Kidney capillary endothelial cell (primary cell): ENCODE measurements around the gene ARMC3.

Experiments used
- DNase-seq: peaks from one replicate; pipeline ENCODE4 v3.0.0-alpha.2; 2018; ENCODE audit warnings: low spot score

The ARMC3 gene

DNA sequence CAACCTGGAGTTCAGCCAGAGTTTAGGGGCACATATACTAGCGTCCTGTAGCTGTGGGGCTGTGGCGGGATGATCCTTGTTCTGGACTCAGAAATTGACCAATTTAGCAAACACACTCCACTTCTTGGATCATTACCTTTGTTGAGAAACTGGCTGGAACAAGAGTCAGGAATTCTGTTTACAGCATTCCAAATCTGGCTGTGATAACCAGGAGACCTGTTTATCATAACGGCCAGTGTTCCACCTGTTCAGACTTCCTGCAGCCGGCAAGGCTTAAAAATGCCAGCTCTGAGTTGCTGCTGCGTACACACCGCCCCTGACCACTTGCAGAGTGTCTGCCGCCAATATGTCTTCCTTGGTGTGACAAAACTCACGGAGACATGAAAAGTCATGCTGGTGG lies 64.8 kb downstream of the ARMC3 start:
- DNase-seq: no peak

DNA sequence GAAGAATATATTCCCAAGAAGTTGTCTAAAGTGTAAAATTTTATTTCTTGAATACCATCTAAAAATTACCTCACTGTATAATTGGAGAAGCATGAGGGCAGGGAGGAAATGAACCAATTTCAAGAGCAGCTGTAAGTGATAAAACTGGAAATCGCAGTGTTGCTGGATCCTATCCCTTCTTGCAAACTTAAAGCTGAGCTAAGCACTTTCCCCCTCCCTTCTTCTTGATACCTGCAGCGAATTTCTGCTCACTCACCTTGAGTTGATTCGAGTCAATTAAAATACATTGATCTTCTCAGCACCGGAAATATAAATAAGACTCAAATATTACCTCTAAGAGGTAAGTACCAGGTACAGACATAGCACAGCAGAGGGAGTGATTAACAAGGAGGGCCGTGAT lies 65.5 kb downstream of the ARMC3 start:
- DNase-seq: no peak

- no peak for DNase-seq
Observed at GRCh38 chr10:22997096-22997495, 69.2 kb downstream of the ARMC3 start.

DNA sequence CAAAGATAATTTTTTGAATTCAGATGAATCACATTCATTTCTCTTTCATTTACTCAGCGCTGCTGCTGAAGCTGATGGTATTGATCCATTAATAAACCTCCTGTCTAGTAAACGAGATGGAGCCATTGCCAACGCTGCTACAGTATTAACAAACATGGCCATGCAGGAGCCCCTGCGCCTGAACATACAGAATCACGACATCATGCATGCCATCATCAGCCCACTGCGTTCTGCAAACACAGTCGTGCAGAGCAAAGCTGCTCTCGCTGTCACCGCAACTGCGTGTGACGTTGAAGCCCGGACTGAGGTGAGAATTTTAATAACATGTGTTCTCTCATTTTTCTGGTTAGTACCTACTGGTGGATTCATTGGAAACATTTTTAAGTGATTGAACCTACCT lies 70.2 kb downstream of the ARMC3 start:
- DNase-seq: no peak

DNA sequence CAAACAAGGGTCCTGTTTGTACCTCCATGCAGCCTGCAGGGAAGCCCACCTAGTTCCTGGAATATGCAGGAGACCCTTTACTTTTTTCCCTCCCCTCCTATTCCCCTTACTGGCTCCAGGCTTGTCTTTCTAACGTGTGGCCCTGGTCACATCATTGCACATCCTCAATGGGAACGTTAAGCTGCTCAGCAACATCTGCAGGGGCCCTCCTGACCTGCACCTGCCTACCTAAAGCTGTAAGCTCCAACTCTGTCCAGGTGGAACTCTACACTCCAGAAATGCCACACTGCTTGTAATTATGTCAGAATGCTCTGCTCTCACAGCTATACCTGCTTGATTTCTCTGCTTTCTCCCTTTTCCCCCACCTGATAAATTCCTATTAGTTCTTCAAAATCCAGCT lies 72.1 kb downstream of the ARMC3 start:
- DNase-seq: no peak

- no peak for DNase-seq
Observed at GRCh38 chr10:23001901-23002516, 74.2 kb downstream of the ARMC3 start.

- no peak for DNase-seq
Observed at GRCh38 chr10:23005150-23005549, 77.3 kb downstream of the ARMC3 start.

DNA sequence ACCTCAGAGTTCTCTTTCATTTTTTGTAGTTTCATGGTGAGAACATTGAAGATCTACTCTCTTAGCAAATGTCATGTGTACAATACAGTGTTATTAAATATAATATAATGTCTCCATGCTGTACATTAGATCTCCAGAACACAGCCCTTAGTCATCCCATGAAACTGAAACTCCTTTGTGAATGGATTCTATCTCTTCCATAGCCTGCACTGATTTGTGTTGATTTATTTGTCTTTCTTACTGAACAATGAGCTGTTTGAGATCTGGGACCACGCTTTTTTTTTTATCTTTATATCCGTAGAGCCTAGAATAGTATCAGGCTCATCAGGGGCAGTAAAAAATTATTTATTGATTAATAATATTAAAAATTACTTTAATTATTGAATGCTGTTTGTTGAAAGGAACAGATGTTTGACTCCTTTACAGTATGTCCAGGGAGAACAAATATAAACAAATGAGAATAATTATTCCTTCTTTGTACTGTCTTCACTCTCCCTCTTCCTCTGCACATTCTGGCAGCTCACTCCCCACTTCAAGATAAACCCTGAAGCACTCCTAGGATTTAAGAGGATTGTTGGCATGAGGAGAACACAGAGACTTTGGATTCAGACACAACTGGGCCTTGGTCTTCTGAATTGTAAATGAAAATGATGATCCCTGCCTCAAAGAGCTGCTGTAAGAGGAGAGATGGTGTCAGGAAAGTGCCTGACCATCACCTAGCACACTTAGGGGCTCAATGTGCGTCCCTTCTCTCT lies 85.9 kb downstream of the ARMC3 start:
- no peak for DNase-seq

GRCh38 chr10:23015021-23015707 lies 87.3 kb downstream of the ARMC3 start:
- no peak for DNase-seq

- no peak for DNase-seq
Observed at GRCh38 chr10:23016636-23017035, 88.8 kb downstream of the ARMC3 start.

- no peak for DNase-seq
Observed at GRCh38 chr10:23019633-23020032, 91.8 kb downstream of the ARMC3 start.

DNA sequence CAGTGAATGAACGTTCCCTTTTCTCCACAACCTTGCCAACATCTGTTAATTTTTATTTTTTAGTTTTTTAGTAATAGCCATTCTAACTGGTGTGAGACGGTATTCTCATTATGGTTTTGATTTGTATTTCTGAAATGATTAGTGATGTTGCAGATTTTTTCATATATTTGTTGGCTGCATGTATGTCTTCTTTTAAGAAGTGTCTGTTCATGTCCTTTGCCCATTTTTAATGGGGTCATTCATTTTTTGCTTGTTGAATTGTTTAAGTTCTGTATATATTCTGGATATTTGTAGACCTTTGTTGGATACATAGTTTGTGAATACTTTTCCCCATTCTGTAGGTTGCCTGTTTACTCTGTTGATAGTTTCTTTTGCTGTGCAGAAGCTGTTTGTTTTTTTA lies 93.6 kb downstream of the ARMC3 start:
- no peak for DNase-seq

GRCh38 chr10:23024002-23024401 lies 96.1 kb downstream of the ARMC3 start:
- no peak for DNase-seq

GRCh38 chr10:23031318-23031717 lies 103.5 kb downstream of the ARMC3 start:
- DNase-seq: no peak

GRCh38 chr10:23034790-23035189 lies 106.9 kb downstream of the ARMC3 start:
- no peak for DNase-seq

- DNase-seq: no peak
Observed at GRCh38 chr10:23035569-23035968, 107.7 kb downstream of the ARMC3 start.

GRCh38 chr10:23037152-23037551 lies 109.3 kb downstream of the ARMC3 start:
- DNase-seq: no peak

DNA sequence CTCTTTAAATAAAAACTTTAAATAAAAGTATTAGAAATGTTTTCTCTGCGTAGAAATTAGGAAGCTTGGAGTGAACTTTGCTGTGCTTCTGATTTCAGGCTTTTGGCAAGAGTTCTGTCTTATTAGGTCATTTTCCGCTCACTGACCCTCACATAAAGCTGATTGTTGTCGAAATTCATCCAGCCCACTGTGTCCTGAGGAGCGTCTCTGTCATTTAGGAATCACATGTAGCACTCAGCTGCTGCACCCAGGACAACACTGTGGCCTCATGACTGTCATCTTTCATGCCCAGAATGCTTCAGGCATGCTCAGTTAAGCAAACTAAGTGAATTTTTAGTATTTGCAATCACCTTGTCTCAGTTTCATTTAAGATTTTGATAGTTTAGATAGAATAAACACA lies 109.7 kb downstream of the ARMC3 start:
- no peak for DNase-seq

GRCh38 chr10:23038172-23038571 lies 110.3 kb downstream of the ARMC3 start:
- no peak for DNase-seq

DNA sequence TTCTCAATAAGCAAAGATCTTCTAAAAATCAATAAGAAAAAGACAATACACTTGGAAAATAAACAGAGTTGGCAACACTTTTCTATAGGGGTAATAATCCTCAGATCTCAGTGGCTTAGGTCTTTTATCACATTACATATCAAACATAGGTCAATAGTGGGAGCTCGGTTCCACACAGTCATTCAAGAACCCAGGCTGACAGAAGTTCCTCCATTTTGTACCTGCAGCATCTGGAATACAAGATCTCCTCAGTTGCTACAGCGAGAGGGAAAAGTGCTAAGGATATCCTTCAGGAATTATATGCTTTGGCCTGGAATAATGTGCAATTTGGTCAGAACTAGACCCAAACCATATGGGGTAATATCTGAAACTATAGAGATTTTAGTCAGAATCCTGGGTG lies 112.1 kb downstream of the ARMC3 start:
- DNase-seq: no peak

DNA sequence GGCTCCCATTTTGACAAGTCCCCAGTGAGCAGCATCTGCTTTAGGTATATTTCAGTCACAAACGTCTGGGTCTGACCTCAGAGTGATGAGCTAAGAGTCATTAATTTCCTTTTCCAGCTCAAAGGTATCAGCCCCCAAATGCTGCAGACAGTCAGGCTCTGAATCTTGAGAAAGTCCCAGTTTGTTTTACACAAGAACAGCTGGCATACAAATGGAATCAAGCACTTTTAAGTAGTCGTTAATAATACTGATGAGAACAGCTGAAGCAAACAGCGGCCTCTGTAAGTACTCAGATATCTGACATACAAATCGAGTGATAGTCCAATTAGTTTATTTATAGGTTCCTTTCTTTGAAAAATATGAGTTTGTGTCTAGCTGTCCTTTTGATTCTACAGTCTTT lies 118.2 kb downstream of the ARMC3 start:
- no peak for DNase-seq

- DNase-seq: no peak
Observed at GRCh38 chr10:23047201-23048050, 119.6 kb downstream of the ARMC3 start.
